ENCODE results near the gene TACO1.
A peak's percentile ranks its signal among the peaks of the same experiment; 100 is the strongest.

The TACO1 gene

GRCh38 chr17:63596856-63597586 lies 3.7 kb upstream of the TACO1 start:
- no peak for DNase-seq (ENCODE audit: low read depth)

DNA sequence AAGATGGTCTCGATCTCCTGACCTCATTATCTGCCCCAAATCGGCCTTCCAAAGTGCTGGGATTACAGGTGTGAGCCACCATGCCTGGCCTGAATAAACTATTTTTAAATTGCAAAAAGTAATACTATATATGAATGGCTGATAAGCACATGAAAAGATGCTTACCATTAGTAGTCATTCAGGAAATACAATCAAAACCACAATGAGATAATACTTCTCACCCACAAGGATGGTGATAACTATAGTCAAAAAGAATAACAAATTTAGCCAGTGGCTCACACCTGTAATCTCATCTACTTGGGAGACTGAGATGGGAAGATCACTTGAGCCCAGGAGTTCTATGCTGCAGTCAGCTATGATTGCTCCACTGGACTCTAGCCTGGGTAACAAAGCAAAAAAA lies 2.4 kb upstream of the TACO1 start:
- H3K4me3 ChIP-seq (ENCODE audit: low read depth, low read length), result no peak overlapping the region
- DNase-seq (ENCODE audit: low read depth), result no peak

More at GRCh38 chr17:63596856-63597586, 3.7 kb upstream of the TACO1 start:
- no peak overlapping the region for H3K4me3 ChIP-seq (ENCODE audit: low read depth, low read length)

GRCh38 chr17:63601439-63602371 lies 1.0 kb downstream of the TACO1 start:
- DNase-seq (ENCODE audit: low read depth), result no peak
- peak overlapping the region; percentile 88 for H3K4me3 ChIP-seq (ENCODE audit: low read depth, low read length)

GRCh38 chr17:63609816-63610573 lies 9.3 kb downstream of the TACO1 start:
- no peak overlapping the region for H3K4me3 ChIP-seq (ENCODE audit: low read depth, low read length)
- no peak for DNase-seq (ENCODE audit: low read depth)

DNA sequence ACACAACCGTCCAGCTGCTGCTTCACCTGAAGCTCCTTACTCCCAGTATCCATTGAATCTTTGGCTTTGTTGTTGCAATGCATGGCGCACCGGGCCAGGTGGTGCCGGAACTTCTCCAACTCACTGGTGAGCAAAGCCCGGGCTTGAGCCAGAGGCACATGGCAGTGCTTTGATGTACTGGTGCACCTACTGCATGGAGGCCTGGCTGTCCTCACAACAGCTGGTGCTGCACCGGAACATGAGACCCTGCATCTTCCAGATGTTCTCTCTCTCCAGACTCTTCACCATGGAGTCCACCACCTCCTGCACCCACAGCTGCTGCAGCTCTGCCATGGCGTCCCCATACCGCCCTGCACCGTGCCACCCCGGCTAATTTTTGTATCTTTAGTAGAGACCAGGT lies 10.2 kb downstream of the TACO1 start:
- no peak for DNase-seq (ENCODE audit: low read depth)
- H3K4me3 ChIP-seq (ENCODE audit: low read depth, low read length), result no peak overlapping the region

GRCh38 chr17:63611354-63611753 lies 10.7 kb downstream of the TACO1 start:
- no peak for DNase-seq (ENCODE audit: low read depth)

GRCh38 chr17:63613663-63614062 lies 13.0 kb downstream of the TACO1 start:
- H3K4me3 ChIP-seq (ENCODE audit: low read depth, low read length), result no peak overlapping the region
- DNase-seq (ENCODE audit: low read depth), result no peak

More at GRCh38 chr17:63611354-63611753, 10.7 kb downstream of the TACO1 start:
- no peak overlapping the region for H3K4me3 ChIP-seq (ENCODE audit: low read depth, low read length)

DNA sequence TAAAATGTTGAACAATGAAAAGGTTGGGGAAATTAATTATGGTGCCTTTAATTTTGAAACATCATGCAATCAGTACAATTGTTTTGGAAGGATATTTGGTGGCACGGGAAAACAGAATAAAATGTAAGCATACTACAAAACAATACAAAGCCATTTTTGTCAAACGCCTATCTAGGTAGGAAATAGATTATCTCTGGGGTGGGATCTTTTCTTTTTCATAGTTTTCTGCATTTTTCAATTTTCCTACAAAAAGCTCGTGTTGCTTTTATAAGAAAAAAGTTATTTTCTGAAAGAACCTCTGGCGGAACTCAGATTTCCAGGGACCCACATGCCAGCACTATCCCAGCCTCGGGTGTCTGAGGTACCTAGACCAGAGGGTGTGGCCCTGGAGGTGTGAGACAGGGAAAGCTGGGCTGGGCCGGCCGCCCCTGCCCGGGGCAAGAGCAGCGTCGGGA lies 20.6 kb downstream of the TACO1 start:
- DNase-seq (ENCODE audit: low read depth), result no peak
- H3K4me3 ChIP-seq (ENCODE audit: low read depth, low read length), result peak overlapping the region; percentile 68

- H3K4me3 ChIP-seq (ENCODE audit: low read depth, low read length), result peak within 1 kb of the TSS; percentile 78
- DNase-seq (ENCODE audit: low read depth), result peak; percentile 100
Observed at GRCh38 chr17:63621684-63622573, 21.2 kb downstream of the TACO1 start, which contains the start of gene MAP3K3. Gene MAP3K3, plus strand, starts transcription at chr17:63622417. Its CDS starts 343 bp downstream, at chr17:63622760.

- no peak for DNase-seq (ENCODE audit: low read depth)
- peak overlapping the region; percentile 78 for H3K4me3 ChIP-seq (ENCODE audit: low read depth, low read length)
Observed at GRCh38 chr17:63622574-63623390, 22.1 kb downstream of the TACO1 start.

DNA sequence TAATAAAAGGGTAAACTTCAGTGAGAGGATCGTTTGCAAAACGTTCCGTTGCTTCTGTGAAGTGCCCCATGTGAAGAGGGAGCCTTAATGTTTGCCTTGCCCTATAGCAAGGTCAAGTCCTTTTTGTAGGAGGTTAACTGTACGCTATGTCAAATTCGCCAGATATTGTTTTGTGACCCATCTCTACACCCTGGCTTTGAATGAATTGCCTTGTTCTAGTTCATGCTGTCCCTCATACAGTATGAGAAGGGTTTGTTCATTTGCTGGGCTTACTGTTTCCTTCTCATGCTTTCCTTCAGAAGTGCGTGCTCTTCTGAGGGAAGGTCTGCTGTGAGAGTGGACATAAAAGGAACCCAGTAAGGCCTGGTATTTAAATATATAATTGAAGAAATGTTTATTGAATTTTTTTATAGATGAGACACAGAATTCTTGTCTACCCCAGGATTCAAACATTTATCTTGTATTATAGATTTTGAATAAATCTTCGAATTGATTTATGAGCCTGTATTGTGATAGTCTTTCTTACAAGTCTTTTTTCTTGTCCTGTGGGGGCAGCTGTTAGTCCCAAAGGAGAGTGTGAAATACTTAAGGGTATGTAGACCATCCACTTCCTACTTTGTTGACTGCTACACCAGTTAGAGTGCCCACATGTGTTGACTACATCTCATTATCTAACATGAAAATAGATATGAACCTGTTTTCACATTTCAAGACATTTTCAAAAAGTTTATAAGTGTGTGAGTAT lies 23.3 kb downstream of the TACO1 start:
- no peak for DNase-seq (ENCODE audit: low read depth)
- peak overlapping the region; percentile 78 for H3K4me3 ChIP-seq (ENCODE audit: low read depth, low read length)

DNA sequence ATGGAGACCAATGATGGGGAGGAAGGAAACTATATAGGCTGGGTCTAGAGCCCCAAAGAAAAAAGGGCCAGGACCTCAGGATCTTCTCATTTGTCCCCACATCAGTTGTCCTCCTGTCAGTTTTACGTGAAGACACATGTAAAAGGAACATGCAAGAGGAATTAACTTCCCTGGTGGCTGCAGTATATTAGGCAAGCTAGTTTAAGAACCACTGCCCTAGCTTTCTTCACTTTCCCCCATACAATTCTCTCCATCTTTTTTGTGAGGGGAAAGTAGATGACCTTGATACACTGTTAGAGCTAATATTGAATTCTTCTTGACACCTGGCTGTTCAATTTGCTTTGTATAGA lies 23.8 kb downstream of the TACO1 start:
- no peak overlapping the region for H3K4me3 ChIP-seq (ENCODE audit: low read depth, low read length)

DNA sequence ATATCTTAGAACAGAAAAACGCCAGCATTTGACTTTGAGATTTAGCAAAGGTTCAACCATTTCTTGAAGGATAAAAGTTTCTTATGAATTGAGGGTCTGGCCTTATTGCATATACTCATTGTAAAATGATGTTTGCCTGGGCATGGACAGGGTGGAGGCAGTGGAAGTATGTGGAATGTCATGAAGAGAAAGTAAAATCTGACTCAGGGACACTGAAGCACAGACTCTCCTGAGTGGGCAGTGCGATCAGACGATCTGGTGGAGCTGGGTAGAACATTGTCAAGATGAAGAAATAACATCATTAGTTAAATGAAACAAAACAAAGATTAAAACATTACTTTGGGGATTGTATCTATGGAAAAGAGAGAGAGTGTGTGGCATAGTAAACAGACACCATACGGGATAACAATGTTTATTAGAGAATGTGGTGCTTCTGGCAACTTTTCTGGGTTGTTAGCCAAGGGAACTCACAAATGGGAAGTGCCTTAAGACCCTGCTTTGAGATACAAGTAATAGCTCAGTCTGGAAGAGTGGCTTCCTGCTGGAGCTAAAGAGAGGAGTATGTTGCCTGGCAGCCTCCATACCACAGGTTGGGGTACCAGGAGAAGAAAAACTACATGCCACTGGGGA lies 26.0 kb downstream of the TACO1 start:
- no peak for DNase-seq (ENCODE audit: low read depth)

More for the DNA sequence above, 23.8 kb downstream of the TACO1 start:
- no peak for DNase-seq (ENCODE audit: low read depth)

GRCh38 chr17:63629627-63630026 lies 28.9 kb downstream of the TACO1 start:
- H3K4me3 ChIP-seq (ENCODE audit: low read depth, low read length), result no peak overlapping the region
- DNase-seq (ENCODE audit: low read depth), result no peak

More for the DNA sequence above, 26.0 kb downstream of the TACO1 start:
- no peak overlapping the region for H3K4me3 ChIP-seq (ENCODE audit: low read depth, low read length)

- H3K4me3 ChIP-seq (ENCODE audit: low read depth, low read length), result no peak overlapping the region
- no peak for DNase-seq (ENCODE audit: low read depth)
Observed at GRCh38 chr17:63631062-63631461, 30.4 kb downstream of the TACO1 start.

DNA sequence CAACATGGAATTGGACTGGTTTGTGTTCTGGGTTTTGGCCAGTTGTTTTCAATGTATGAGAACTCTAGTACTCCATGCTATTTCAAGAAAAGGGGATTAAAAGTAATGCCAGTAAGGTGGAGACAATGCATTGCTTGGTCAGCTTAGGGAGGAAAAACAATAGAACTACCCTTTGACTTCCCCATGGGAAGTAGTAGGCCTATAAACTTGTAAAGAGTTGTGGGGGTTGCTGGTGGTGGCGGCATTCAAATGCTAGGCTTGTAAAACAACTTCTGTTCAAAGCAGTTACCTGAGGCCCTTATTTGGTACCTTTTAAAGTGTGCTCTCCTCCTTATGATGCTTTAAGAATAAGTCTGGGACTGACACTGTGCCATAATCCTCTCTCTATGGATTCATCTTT lies 30.9 kb downstream of the TACO1 start:
- DNase-seq (ENCODE audit: low read depth), result no peak
- H3K4me3 ChIP-seq (ENCODE audit: low read depth, low read length), result no peak overlapping the region

GRCh38 chr17:63633742-63634141 lies 33.0 kb downstream of the TACO1 start:
- H3K4me3 ChIP-seq (ENCODE audit: low read depth, low read length), result no peak overlapping the region
- no peak for DNase-seq (ENCODE audit: low read depth)

Data from skeletal muscle cell (primary cell).